Keratinocyte (primary cell): ENCODE results near the gene SENP7. TPM values are rescaled to one million over a fixed set of nuclear protein-coding genes. Genes with fewer than 3 reads are reported as not detected.

Experiments used
- DNase-seq: peaks from one replicate; pipeline ENCODE4 v3.0.0-alpha.2; 2011; ENCODE audit warnings: low read depth, missing footprints, low spot score
- FAIRE-seq: peaks from 2 replicates; lab custom pipeline; 2011; peaks lifted over from hg19 to GRCh38; lab: Jason Lieb, UNC
- H2AFZ ChIP-seq: 2 replicates; pipeline ENCODE4 v1.6.0; 2012; ENCODE audit warnings: low read length, control low read depth, inconsistent platforms; ENCODE audit not compliant: control insufficient read depth
- H3K27ac ChIP-seq: 2 replicates; pipeline ENCODE4 v1.5.1; 2011; ENCODE audit warnings: low read length; ENCODE audit not compliant: control insufficient read depth, insufficient read depth
- H3K27me3 ChIP-seq: 3 replicates; pipeline ENCODE4 v1.6.0; 2011; ENCODE audit warnings: low read length; ENCODE audit not compliant: control insufficient read depth, insufficient read depth; ENCODE audit errors: extremely low read depth
- H3K36me3 ChIP-seq, 2 experiments: 2 replicates in 1 of 2; 3 replicates in 1 of 2; pipeline ENCODE4 v1.5.1; 2011; ENCODE audit warnings: low read length in 2 of 2, mild to moderate bottlenecking in 1 of 2; ENCODE audit not compliant: control insufficient read depth in 2 of 2, insufficient read depth in 2 of 2; ENCODE audit errors: extremely low read depth in 1 of 2
- H3K4me1 ChIP-seq: 3 replicates; pipeline ENCODE4 v1.5.1; 2011; ENCODE audit warnings: low read length; ENCODE audit not compliant: control insufficient read depth, insufficient read depth; ENCODE audit errors: extremely low read depth
- H3K4me2 ChIP-seq: 3 replicates; pipeline ENCODE4 v1.6.0; 2011; ENCODE audit warnings: low read depth, low read length; ENCODE audit not compliant: control insufficient read depth, insufficient read depth; ENCODE audit errors: extremely low read depth
- H3K4me3 ChIP-seq, 3 experiments: fragments of 200-600 bp in 1 of 3; sonication (generic) in 1 of 3; 2 replicates in 2 of 3; 3 replicates in 1 of 3; pipeline ENCODE4 v1.5.1; 2011 to 2016; ENCODE audit warnings: low read length in 3 of 3, mild to moderate bottlenecking in 3 of 3, control low read depth in 2 of 3, inconsistent platforms in 1 of 3, low read depth in 1 of 3, mixed read lengths in 1 of 3, mixed run types in 1 of 3, moderate library complexity in 1 of 3; ENCODE audit not compliant: control insufficient read depth in 2 of 3, insufficient read depth in 2 of 3; ENCODE audit errors: extremely low read depth in 1 of 3
- H3K79me2 ChIP-seq: 2 replicates; pipeline ENCODE4 v1.6.0; 2012; ENCODE audit warnings: low read length; ENCODE audit not compliant: control insufficient read depth, insufficient read depth
- H3K9ac ChIP-seq: 3 replicates; pipeline ENCODE4 v1.6.0; 2011; ENCODE audit warnings: low read length; ENCODE audit not compliant: control insufficient read depth, insufficient read depth; ENCODE audit errors: extremely low read depth
- H3K9me1 ChIP-seq: 3 replicates; pipeline ENCODE4 v1.6.0; 2011; ENCODE audit warnings: low read length; ENCODE audit not compliant: control insufficient read depth, insufficient read depth; ENCODE audit errors: extremely low read depth
- H3K9me3 ChIP-seq: 2 replicates; pipeline ENCODE4 v1.5.1; 2012; ENCODE audit warnings: low read depth, low read length; ENCODE audit not compliant: control insufficient read depth
- H4K20me1 ChIP-seq: 3 replicates; pipeline ENCODE4 v1.6.0; 2011; ENCODE audit warnings: low read length; ENCODE audit not compliant: control insufficient read depth, insufficient read depth; ENCODE audit errors: extremely low read depth
- CTCF ChIP-seq, 3 experiments: IDR thresholded peaks in 1 of 3; conservative IDR thresholded peaks in 1 of 3; optimal IDR thresholded peaks in 1 of 3; 2 replicates in 2 of 3; 3 replicates in 1 of 3; pipeline versions ENCODE3 to v1.5.1; 2011; ENCODE audit warnings: low read length in 3 of 3, mild to moderate bottlenecking in 3 of 3, moderate library complexity in 2 of 3, control low read depth in 1 of 3, inconsistent platforms in 1 of 3; ENCODE audit not compliant: insufficient read depth in 2 of 3; ENCODE audit errors: extremely low read depth in 1 of 3
- EZH2 ChIP-seq: IDR thresholded peaks from one replicate; pipeline ENCODE4 v1.6.1; 2012; ENCODE audit warnings: inconsistent platforms, mild to moderate bottlenecking, low read length, moderate library complexity
- dilution Hi-C: fragments of 300-500 bp; cut with MboI; formaldehyde crosslinking; loops from one replicate; pipeline ENCODE4 v1.7.0; 2020; ENCODE audit warnings: low sequenced_read_pairs; ENCODE audit not compliant: extremely low pct_ligation_motif_present
- polyA plus RNA-seq, 5 experiments: library from polyadenylated mRNA; depleted of rRNA in 3 of 5; stranded (reverse) in 3 of 5; stranded (forward) in 1 of 5; unstranded in 1 of 5; fragments of >200 nt; gene quantifications; 1 replicate in 1 of 5; 2 replicates in 3 of 5; 3 replicates in 1 of 5; pipeline versions ENCODE4 v1.2.1 to v1.2.3, GENCODE V29; 2011 to 2012; ENCODE audit warnings: missing spikeins in 2 of 5, low read depth in 1 of 5, low replicate concordance in 1 of 5

The SENP7 gene
- polyA plus RNA-seq, 1 donor (not counting 4 experiments of a cell fraction or from before 2014, with no cell fraction given) = 7.4 TPM

- no peak overlapping the region for H2AFZ ChIP-seq
- H3K36me3 ChIP-seq = no peaks in the 10 kb centered on the region
- no peak overlapping the region for H3K9ac ChIP-seq
- DNase-seq = no peak
- H3K4me2 ChIP-seq = no peak overlapping the region
- dilution Hi-C loops = no loop called here
- H3K4me3 ChIP-seq = no peak overlapping the region
- H3K27ac ChIP-seq = no peak overlapping the region
- no peaks in the 10 kb centered on the region for H3K4me1 ChIP-seq
- no peaks in the 10 kb centered on the region for H4K20me1 ChIP-seq
- no peaks in the 10 kb centered on the region for H3K79me2 ChIP-seq
- FAIRE-seq = no peak
- H3K9me3 ChIP-seq = no peaks in the 10 kb centered on the region
- TF ChIP-seq CTCF (optimal IDR thresholded peaks at IDR 0.05 in 1 of 3, IDR thresholded peaks at IDR 0.05 in 1 of 3, conservative IDR thresholded peaks at IDR 0.05 in 1 of 3; ENCODE audit: extremely low read depth in 1 of 3, insufficient read depth in 2 of 3, low read length in 3 of 3) (no peak), EZH2 (no peak)
- no peaks in the 10 kb centered on the region for H3K9me1 ChIP-seq
- H3K27me3 ChIP-seq = no peaks in the 10 kb centered on the region
These were observed 193.5 kb downstream of the SENP7 start for GRCh38 chr3:101319531-101319930.

- no peaks in the 10 kb centered on the region for H3K79me2 ChIP-seq
- TF ChIP-seq EZH2 (no peak), CTCF (optimal IDR thresholded peaks at IDR 0.05 in 1 of 3, IDR thresholded peaks at IDR 0.05 in 1 of 3, conservative IDR thresholded peaks at IDR 0.05 in 1 of 3; ENCODE audit: extremely low read depth in 1 of 3, insufficient read depth in 2 of 3, low read length in 3 of 3) (no peak)
- no peaks in the 10 kb centered on the region for H3K36me3 ChIP-seq
- dilution Hi-C loops = no loop called here
- no peak overlapping the region for H3K4me2 ChIP-seq
- no peaks in the 10 kb centered on the region for H3K9me1 ChIP-seq
- FAIRE-seq = no peak
- no peak overlapping the region for H2AFZ ChIP-seq
- no peaks in the 10 kb centered on the region for H4K20me1 ChIP-seq
- H3K4me1 ChIP-seq = no peaks in the 10 kb centered on the region
- no peak for DNase-seq
- H3K9ac ChIP-seq = no peak overlapping the region
- H3K27me3 ChIP-seq = no peaks in the 10 kb centered on the region
- no peaks in the 10 kb centered on the region for H3K9me3 ChIP-seq
- H3K4me3 ChIP-seq = no peak overlapping the region
- no peak overlapping the region for H3K27ac ChIP-seq
These were observed 200.5 kb downstream of the SENP7 start for GRCh38 chr3:101312545-101312944.
